GM13976 (cell line): ENCODE data around the gene ZNF22.

Experiments
- DNase-seq: peaks from one replicate; pipeline ENCODE4 v3.0.0; 2012; ENCODE audit warnings: low spot score
- CTCF ChIP-seq: IDR thresholded peaks from 2 replicates; pipeline ENCODE4 v1.5.1; 2012; ENCODE audit warnings: borderline replicate concordance, mild to moderate bottlenecking; ENCODE audit not compliant: insufficient read depth; ENCODE audit errors: extremely low read depth, missing control alignments, control extremely low read depth
- in situ Hi-C: fragments of 300-500 bp; cut with MboI; formaldehyde crosslinking; loops from one replicate; pipeline ENCODE4 v1.12.0; 2022; ENCODE audit warnings: low sequenced_read_pairs, mixed read lengths, inconsistent platforms; ENCODE audit not compliant: unreplicated experiment

The ZNF22 gene

DNA sequence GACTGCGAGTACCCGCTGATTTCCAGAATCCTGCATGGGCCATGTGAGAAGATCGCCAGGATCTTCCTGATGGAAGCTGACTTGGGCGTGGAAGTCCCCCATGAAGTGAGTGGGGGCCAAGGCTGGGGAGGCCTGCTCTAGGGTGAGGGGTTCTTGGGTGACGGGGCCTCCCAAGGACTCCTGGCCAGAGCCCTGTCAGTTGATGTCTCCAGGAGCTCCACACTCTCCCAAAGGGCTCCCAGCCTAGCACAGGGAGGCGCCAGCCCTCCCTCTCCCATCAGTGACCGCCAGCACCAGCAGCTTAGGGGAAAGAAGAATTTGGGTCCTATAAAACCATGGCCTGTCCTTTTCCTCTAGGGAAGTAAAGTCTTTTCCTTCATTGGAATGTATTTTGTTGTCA is 9.8 kb upstream of the ZNF22 start:
- in situ Hi-C loops, result no loop called here
- TF ChIP-seq CTCF, result no peak
- no peak for DNase-seq

- TF ChIP-seq CTCF, result no peak
- DNase-seq, result no peak
- in situ Hi-C loops, result no loop called here
Observed at GRCh38 chr10:44991571-44991970, 9.2 kb upstream of the ZNF22 start.

- no peak for DNase-seq
- TF ChIP-seq CTCF, result no peak
- in situ Hi-C loops, result no loop called here
Observed at GRCh38 chr10:44992070-44992731, 8.5 kb upstream of the ZNF22 start.

GRCh38 chr10:44992732-44993225 is 7.9 kb upstream of the ZNF22 start:
- no peak for TF ChIP-seq CTCF
- DNase-seq, result no peak
- in situ Hi-C loops, result no loop called here

- TF ChIP-seq CTCF, result no peak
- in situ Hi-C loops, result no loop called here
- no peak for DNase-seq
Observed at GRCh38 chr10:44993226-44993921, 7.3 kb upstream of the ZNF22 start.

- in situ Hi-C loops, result no loop called here
- no peak for TF ChIP-seq CTCF
- no peak for DNase-seq
Observed at GRCh38 chr10:44993922-44994751, 6.6 kb upstream of the ZNF22 start.
